ENCODE results near the gene LY9.

DNA sequence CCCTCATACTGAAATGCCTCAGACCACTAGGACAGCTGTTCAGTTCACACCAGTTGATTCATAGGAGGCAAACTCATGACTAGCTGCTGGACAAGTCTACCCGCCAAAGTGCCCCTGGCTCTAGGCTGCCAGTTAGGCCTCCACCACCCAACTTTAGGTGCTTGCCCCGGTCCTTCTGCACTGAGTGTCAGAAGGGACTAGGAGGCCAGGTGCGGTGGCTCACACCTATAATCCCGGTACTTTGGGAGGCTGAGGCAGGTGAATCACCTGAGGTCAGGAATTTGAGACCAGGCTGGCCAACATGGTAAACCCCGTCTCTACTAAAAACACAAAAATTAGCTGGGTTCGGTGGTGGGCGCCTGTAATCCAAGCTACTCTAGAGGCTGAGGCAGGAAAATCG, 18.9 kb downstream of the LY9 start:
- TF ChIP-seq, protein P1, sequence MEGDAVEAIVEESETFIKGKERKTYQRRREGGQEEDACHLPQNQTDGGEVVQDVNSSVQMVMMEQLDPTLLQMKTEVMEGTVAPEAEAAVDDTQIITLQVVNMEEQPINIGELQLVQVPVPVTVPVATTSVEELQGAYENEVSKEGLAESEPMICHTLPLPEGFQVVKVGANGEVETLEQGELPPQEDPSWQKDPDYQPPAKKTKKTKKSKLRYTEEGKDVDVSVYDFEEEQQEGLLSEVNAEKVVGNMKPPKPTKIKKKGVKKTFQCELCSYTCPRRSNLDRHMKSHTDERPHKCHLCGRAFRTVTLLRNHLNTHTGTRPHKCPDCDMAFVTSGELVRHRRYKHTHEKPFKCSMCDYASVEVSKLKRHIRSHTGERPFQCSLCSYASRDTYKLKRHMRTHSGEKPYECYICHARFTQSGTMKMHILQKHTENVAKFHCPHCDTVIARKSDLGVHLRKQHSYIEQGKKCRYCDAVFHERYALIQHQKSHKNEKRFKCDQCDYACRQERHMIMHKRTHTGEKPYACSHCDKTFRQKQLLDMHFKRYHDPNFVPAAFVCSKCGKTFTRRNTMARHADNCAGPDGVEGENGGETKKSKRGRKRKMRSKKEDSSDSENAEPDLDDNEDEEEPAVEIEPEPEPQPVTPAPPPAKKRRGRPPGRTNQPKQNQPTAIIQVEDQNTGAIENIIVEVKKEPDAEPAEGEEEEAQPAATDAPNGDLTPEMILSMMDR (IDR thresholded peaks at IDR 0.05): no peak
- TF ChIP-seq EP300 (IDR thresholded peaks at IDR 0.05) (no peak), POLR2A (IDR thresholded peaks at IDR 0.05) (no peak)

Measured in tibial nerve (tissue), 4 donors.